ENCODE results near the gene GPR183. TPM values are rescaled to one million over a fixed set of nuclear protein-coding genes. Genes with fewer than 3 reads are reported as not detected.

Gene GPR183
- total RNA-seq: not detected in 2 replicates

GRCh38 chr13:99307247-99307646 lies at the start of gene GPR183:
Gene GPR183 (minus strand): TSS chr13:99307399. CDS start chr13:99296145, 11,254 bp downstream.

GRCh38 chr13:99258210-99258860 lies 48.9 kb downstream of the GPR183 start, which contains the start of gene GPR18:
Gene GPR18 (minus strand): TSS chr13:99258379. CDS start chr13:99255872, 2,507 bp downstream.

Other genes with a start within 250 kb of the GPR183 start
- 35.9 and 38.2 TPM in 2 replicates for gene UBAC2, start 106.5 kb downstream of the GPR183 start, total RNA-seq
- not detected in 2 replicates for gene GPR18, start 49.0 kb downstream of the GPR183 start, total RNA-seq
- gene TM9SF2, start 194.1 kb upstream of the GPR183 start, total RNA-seq: 120 and 134 TPM in 2 replicates